GM19043 (cell line): ENCODE measurements around the gene ASPSCR1.
"Not testable (repeated sequence)": the region's sequence is repeated elsewhere in the genome, so short reads cannot be mapped to it uniquely, and the experiment has no call there.

Experiments
- ATAC-seq: cut with Tn5 transposase; IDR thresholded peaks from one replicate; pipeline ENCODE4 v1.9.1; 2021; ENCODE audit warnings: low read depth; ENCODE audit not compliant: unreplicated experiment

The ASPSCR1 gene

GRCh38 chr17:81940538-81941483 is 36.6 kb upstream of the ASPSCR1 start:
- ATAC-seq = no peak

GRCh38 chr17:81941484-81942166 is 35.8 kb upstream of the ASPSCR1 start:
- no peak for ATAC-seq

GRCh38 chr17:81942167-81942553 is 35.3 kb upstream of the ASPSCR1 start:
- no peak for ATAC-seq

- no peak for ATAC-seq
Observed at GRCh38 chr17:81944858-81945257, 32.6 kb upstream of the ASPSCR1 start.

GRCh38 chr17:81947189-81947588 is 30.2 kb upstream of the ASPSCR1 start, which contains the start of gene MYADML2:
MYADML2 (minus strand) TSS chr17:81947233; CDS start chr17:81941741, 5,492 bp downstream.
- ATAC-seq = no peak

- no peak for ATAC-seq
Observed at GRCh38 chr17:81948635-81949378, 28.6 kb upstream of the ASPSCR1 start.

GRCh38 chr17:81950501-81950900 is 26.9 kb upstream of the ASPSCR1 start:
- ATAC-seq = no peak

- no peak for ATAC-seq
Observed at GRCh38 chr17:81951785-81952684, 25.4 kb upstream of the ASPSCR1 start.

- no peak for ATAC-seq
Observed at GRCh38 chr17:81952792-81953228, 24.6 kb upstream of the ASPSCR1 start.

- ATAC-seq = not testable (repeated sequence)
Observed at GRCh38 chr17:81953443-81953842, 24.0 kb upstream of the ASPSCR1 start.

- ATAC-seq = no peak
Observed at GRCh38 chr17:81954131-81955057, 23.0 kb upstream of the ASPSCR1 start.

GRCh38 chr17:81955058-81955681 is 22.3 kb upstream of the ASPSCR1 start:
- no peak for ATAC-seq

- ATAC-seq = no peak
Observed at GRCh38 chr17:81955756-81956544, 21.5 kb upstream of the ASPSCR1 start.

- ATAC-seq = no peak
Observed at GRCh38 chr17:81956607-81957589, 20.5 kb upstream of the ASPSCR1 start.

- no peak for ATAC-seq
Observed at GRCh38 chr17:81957691-81958432, 19.6 kb upstream of the ASPSCR1 start.
